Astrocyte (in vitro differentiated cells and primary cell): ENCODE results near the gene ATL2. TPM values are rescaled to one million over a fixed set of nuclear protein-coding genes. Genes with fewer than 3 reads are reported as not detected.
A peak's percentile ranks its signal among the peaks of the same experiment; 100 is the strongest.

Experiments
- DNase-seq: peaks from one replicate; pipeline ENCODE4 v3.0.0-alpha.2; 2010; ENCODE audit warnings: low read depth
- FAIRE-seq: peaks from 2 replicates; lab custom pipeline; 2011; peaks lifted over from hg19 to GRCh38; lab: Jason Lieb, UNC
- H2AFZ ChIP-seq: 2 replicates; pipeline ENCODE4 v1.6.0; 2012; ENCODE audit warnings: low read depth, low read length, inconsistent platforms
- H3K27ac ChIP-seq: 2 replicates; pipeline ENCODE4 v1.5.1; 2011; ENCODE audit warnings: low read depth, low read length, inconsistent platforms
- H3K27me3 ChIP-seq: 2 replicates; pipeline ENCODE4 v1.6.0; 2011; ENCODE audit warnings: low read length, inconsistent platforms; ENCODE audit not compliant: insufficient read depth
- H3K36me3 ChIP-seq: 2 replicates; pipeline ENCODE4 v1.5.1; 2011; ENCODE audit warnings: low read length, inconsistent platforms; ENCODE audit not compliant: insufficient read depth
- H3K4me1 ChIP-seq: 2 replicates; pipeline ENCODE4 v1.5.1; 2011; ENCODE audit warnings: low read length, inconsistent platforms; ENCODE audit not compliant: insufficient read depth
- H3K4me2 ChIP-seq: 2 replicates; pipeline ENCODE4 v1.6.0; 2012; ENCODE audit warnings: low read length, inconsistent platforms
- H3K4me3 ChIP-seq: 2 replicates; pipeline ENCODE4 v1.5.1; 2011; ENCODE audit warnings: low read depth, mild to moderate bottlenecking, low read length, inconsistent platforms; ENCODE audit not compliant: insufficient read depth
- H3K79me2 ChIP-seq: 2 replicates; pipeline ENCODE4 v1.6.0; 2012; ENCODE audit warnings: mild to moderate bottlenecking, low read length, inconsistent platforms; ENCODE audit not compliant: insufficient read depth
- H3K9ac ChIP-seq: 2 replicates; pipeline ENCODE4 v1.6.0; 2012; ENCODE audit warnings: mild to moderate bottlenecking, low read length, inconsistent platforms
- H3K9me3 ChIP-seq: 2 replicates; pipeline ENCODE4 v1.5.1; 2012; ENCODE audit warnings: low read depth, mild to moderate bottlenecking, low read length, inconsistent platforms; ENCODE audit not compliant: insufficient read depth
- H4K20me1 ChIP-seq: 2 replicates; pipeline ENCODE4 v1.6.0; 2012; ENCODE audit warnings: low read length, inconsistent platforms; ENCODE audit not compliant: insufficient read depth
- H3K27ac Mint-ChIP-seq: one replicate; pipeline ENCODE4 v1.8.0; 2021; ENCODE audit warnings: mild to moderate bottlenecking, mixed read lengths; ENCODE audit not compliant: unreplicated experiment
- H3K27me3 Mint-ChIP-seq: one replicate; pipeline ENCODE4 v1.8.0; 2021; ENCODE audit warnings: low read depth, mixed read lengths; ENCODE audit not compliant: unreplicated experiment
- H3K36me3 Mint-ChIP-seq: one replicate; pipeline ENCODE4 v1.8.0; 2021; ENCODE audit warnings: low read depth, mixed read lengths; ENCODE audit not compliant: unreplicated experiment
- H3K4me1 Mint-ChIP-seq: one replicate; pipeline ENCODE4 v1.8.0; 2021; ENCODE audit warnings: low read depth, mixed read lengths; ENCODE audit not compliant: unreplicated experiment
- H3K4me3 Mint-ChIP-seq: one replicate; pipeline ENCODE4 v1.8.0; 2021; ENCODE audit warnings: mild to moderate bottlenecking, moderate library complexity, mixed read lengths; ENCODE audit not compliant: unreplicated experiment
- H3K9me3 Mint-ChIP-seq: one replicate; pipeline ENCODE4 v1.8.0; 2021; ENCODE audit warnings: mild to moderate bottlenecking, mixed read lengths; ENCODE audit not compliant: unreplicated experiment
- CTCF ChIP-seq: IDR thresholded peaks from 2 replicates; pipeline ENCODE4 v1.5.1; 2011; ENCODE audit warnings: low read depth, mild to moderate bottlenecking, inconsistent platforms, low read length, moderate library complexity; ENCODE audit not compliant: insufficient read depth
- EZH2 ChIP-seq: IDR thresholded peaks from 2 replicates; pipeline ENCODE4 v1.6.1; 2012; ENCODE audit warnings: mild to moderate bottlenecking, low read length, inconsistent platforms; ENCODE audit not compliant: insufficient read depth
- total RNA-seq: library from RNA; stranded (reverse); gene quantifications from 2 replicates; pipeline ENCODE4 v1.2.1, GENCODE V29; 2021

Gene ATL2
- total RNA-seq, 1 donor from 2014 or later, result 34.9 TPM

- H3K27me3 ChIP-seq, result no peaks in the 10 kb centered on the region
- TF ChIP-seq EZH2, result no peak
- no peak for TF ChIP-seq CTCF
- H3K4me3 ChIP-seq, result no peak overlapping the region
- no peak for FAIRE-seq
- no peaks in the 10 kb centered on the region for H3K9me3 ChIP-seq
- Mint-ChIP-seq H3K4me1 (peaks cover 4% of the 10 kb centered on the region), H3K27ac (no peak overlapping the region), H3K4me3 (peak overlapping the region; percentile 57), H3K36me3 (peaks cover 3% of the 10 kb centered on the region), H3K9me3 (no peaks in the 10 kb centered on the region), H3K27me3 (no peaks in the 10 kb centered on the region)
- no peak overlapping the region for H2AFZ ChIP-seq
- H4K20me1 ChIP-seq, result peaks cover 20% of the 10 kb centered on the region
- peaks cover 17% of the 10 kb centered on the region for H3K36me3 ChIP-seq
- H3K9ac ChIP-seq, result no peak overlapping the region
- H3K27ac ChIP-seq, result no peak overlapping the region
- H3K4me2 ChIP-seq, result no peak overlapping the region
- H3K4me1 ChIP-seq, result no peaks in the 10 kb centered on the region
- DNase-seq, result no peak
- peaks cover 9% of the 10 kb centered on the region for H3K79me2 ChIP-seq
Measured at GRCh38 chr2:38301340-38301968, 75.6 kb downstream of the ATL2 start.

DNA sequence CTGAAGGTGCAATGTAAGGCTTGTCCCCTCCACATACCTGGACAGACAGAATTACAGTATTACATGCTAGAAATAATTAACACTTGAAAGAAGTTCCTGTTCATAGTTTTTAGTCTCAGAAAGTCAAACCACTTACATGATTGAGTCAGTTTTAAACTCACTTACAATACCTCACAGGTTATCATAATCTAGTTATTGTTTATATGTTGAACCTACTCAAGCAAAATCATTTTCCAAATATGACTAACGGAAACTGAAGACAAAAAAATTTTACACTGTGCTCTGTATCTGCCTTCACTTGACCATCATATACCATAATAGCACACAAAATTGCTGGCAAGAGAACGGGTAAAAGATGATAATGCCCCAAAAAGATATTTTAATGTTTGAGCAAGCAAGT, 78.5 kb downstream of the ATL2 start:
- no peak overlapping the region for H3K9ac ChIP-seq
- no peak overlapping the region for H3K4me3 Mint-ChIP-seq
- FAIRE-seq (no peak), DNase-seq (no peak)
- no peaks in the 10 kb centered on the region for H3K9me3 ChIP-seq
- peaks cover 9% of the 10 kb centered on the region for H3K79me2 ChIP-seq
- peaks cover 4% of the 10 kb centered on the region for H3K4me1 Mint-ChIP-seq
- H3K4me3 ChIP-seq, result no peak overlapping the region
- H3K27me3 ChIP-seq, result no peaks in the 10 kb centered on the region
- no peaks in the 10 kb centered on the region for H3K9me3 Mint-ChIP-seq
- no peaks in the 10 kb centered on the region for H3K4me1 ChIP-seq
- no peaks in the 10 kb centered on the region for H3K27me3 Mint-ChIP-seq
- peaks cover 29% of the 10 kb centered on the region for H3K36me3 ChIP-seq
- no peak overlapping the region for H3K27ac ChIP-seq
- no peak overlapping the region for H3K4me2 ChIP-seq
- H3K27ac Mint-ChIP-seq, result no peak overlapping the region
- no peak for TF ChIP-seq EZH2
- peaks cover 4% of the 10 kb centered on the region for H3K36me3 Mint-ChIP-seq
- no peak overlapping the region for H2AFZ ChIP-seq
- H4K20me1 ChIP-seq, result peaks cover 11% of the 10 kb centered on the region

GRCh38 chr2:38296197-38296780, 80.8 kb downstream of the ATL2 start:
- H3K36me3 Mint-ChIP-seq, result peaks cover 4% of the 10 kb centered on the region

More at GRCh38 chr2:38296197-38296780, 80.8 kb downstream of the ATL2 start:
- no peaks in the 10 kb centered on the region for H3K27me3 Mint-ChIP-seq
- Histone ChIP-seq H2AFZ (no peak overlapping the region), H3K4me3 (no peak overlapping the region), H3K27me3 (no peaks in the 10 kb centered on the region), H3K4me2 (no peak overlapping the region), H3K4me1 (no peaks in the 10 kb centered on the region), H3K27ac (no peak overlapping the region), H3K79me2 (no peaks in the 10 kb centered on the region), H3K36me3 (peaks cover 29% of the 10 kb centered on the region), H4K20me1 (no peaks in the 10 kb centered on the region), H3K9ac (no peak overlapping the region), H3K9me3 (no peaks in the 10 kb centered on the region)
- H3K4me3 Mint-ChIP-seq, result no peak overlapping the region
- DNase-seq (no peak), FAIRE-seq (no peak)
- H3K4me1 Mint-ChIP-seq, result peaks cover 2% of the 10 kb centered on the region
- TF ChIP-seq CTCF, result no peak
- TF ChIP-seq EZH2, result no peak
- H3K27ac Mint-ChIP-seq, result no peak overlapping the region
- H3K9me3 Mint-ChIP-seq, result no peaks in the 10 kb centered on the region
